Stimulated activated CD4-positive, alpha-beta T cell treated with anti-CD3 and anti-CD28 coated beads, TNF-alpha, amount 100 ng/mL, for 24 hours (primary cell): Measurements from ENCODE around the gene TUBA3E.
"Not testable (repeated sequence)": the region's sequence is repeated elsewhere in the genome, so short reads cannot be mapped to it uniquely, and the experiment has no call there.

Source experiments
- DNase-seq, 3 experiments: peaks; one replicate each; pipeline ENCODE4 v3.0.0-alpha.2; 2020; ENCODE audit warnings: low read depth in 3 of 3

TUBA3E gene

DNA sequence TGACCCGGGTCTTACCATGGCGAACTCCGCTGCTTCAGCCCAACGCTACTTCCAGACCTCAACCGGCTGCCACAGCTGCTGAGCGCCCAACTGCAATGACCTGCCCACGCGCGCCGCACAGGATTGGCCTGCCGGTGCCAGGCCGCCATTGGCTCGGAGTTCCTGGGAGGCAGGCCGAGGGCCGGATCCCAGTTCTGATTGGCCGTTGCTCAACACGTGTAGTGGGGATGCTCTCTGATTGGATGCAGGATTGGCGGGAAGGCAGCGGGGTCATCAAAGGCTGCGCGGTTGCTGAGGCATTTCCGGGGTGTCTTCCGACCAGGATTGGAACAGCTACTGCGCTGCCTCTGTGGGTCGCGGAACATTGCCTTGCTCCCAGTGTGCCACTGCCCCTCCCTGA is at the start of gene TUBA3E:
TUBA3E (minus strand) TSS at position 97 of the 400 bp plus-strand sequence; CDS start at position 18, 79 bp downstream.
- no peak for DNase-seq

DNA sequence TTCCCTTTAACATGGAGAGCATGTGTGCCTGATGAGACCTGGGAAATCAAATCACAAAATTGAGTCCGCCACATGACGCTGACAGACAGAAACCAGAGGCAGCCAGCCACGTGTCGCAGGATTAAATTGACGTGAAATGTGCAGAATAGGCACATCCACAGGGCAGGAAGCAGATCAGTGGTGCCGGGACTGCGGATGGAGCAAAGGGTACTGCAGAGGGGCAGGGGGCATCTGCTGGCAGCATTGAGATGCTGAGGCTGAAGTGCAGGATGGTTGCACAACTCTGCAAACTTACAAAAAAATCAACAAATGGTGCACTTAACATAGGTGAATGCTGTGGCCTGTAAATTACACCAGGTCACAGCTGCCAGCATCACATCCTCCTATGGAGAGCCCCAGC is 48.2 kb upstream of the TUBA3E start:
- no peak for DNase-seq

DNA sequence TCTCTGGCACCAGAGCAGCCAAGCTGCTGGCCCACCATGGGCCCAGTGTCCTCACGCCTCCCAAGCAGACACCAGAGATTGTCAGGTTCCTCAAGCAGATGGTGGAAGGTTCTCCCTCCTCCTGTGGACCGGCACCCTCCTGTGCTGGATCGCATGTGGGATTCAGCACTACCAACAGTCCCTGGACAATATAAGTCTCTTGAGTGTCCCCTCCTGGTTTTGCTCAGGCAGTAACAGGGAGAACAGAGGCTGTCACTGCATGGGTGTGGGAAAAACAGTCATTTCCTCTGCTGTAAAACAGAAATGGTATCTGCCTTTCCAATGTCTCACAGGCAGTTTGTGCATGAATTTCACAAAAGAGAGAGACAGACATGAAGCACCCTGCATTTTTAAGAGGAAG is 47.7 kb upstream of the TUBA3E start:
- DNase-seq = no peak

DNA sequence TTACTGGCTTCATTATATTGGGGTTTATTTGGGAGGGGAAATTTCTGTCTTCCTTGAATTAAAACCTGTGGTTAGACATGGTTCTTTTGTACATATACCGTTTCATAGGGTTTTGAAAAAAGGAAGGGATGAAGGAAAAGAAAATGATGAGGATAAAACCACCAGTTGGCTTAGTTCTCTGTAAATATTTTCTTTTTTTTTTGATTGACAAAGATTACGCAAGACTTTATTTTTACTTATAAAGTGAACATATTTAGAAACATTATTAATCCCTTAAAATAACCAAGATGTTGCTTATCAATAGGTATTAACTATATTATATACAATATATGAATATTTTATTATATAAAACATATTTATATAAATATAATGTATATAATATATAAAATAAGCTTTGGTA is 45.1 kb upstream of the TUBA3E start:
- no peak for DNase-seq

DNA sequence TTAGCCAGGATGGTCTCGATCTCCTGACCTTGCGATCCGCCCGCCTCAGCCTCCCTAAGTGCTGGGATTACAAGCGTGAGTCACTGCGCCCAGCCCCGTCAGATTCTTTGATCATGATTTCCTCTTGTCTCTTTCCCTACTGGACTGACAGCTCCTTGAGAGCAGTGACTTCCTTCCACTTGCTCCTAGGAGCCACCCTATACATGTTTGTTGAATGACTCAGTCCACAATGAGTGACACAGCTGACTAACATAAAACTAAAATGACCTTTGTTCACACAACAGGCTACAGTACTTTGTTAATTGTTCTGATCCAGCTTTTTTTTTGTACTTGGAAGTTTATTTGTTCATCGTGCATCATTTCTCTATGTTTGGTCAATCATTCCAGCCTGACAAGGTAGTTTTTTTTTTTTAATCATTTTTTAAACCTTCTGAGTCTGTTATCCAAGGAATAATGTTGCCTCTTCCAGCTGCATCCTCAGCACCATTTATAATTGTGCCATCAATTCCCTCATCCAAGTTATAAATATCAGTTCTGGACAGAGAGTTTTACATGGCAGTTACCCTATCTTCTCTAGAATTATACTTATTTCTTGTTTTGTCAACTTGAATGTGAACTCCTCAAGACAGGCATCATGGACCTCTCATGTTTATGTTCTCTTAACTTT is 42.9 kb upstream of the TUBA3E start:
- DNase-seq = no peak

DNA sequence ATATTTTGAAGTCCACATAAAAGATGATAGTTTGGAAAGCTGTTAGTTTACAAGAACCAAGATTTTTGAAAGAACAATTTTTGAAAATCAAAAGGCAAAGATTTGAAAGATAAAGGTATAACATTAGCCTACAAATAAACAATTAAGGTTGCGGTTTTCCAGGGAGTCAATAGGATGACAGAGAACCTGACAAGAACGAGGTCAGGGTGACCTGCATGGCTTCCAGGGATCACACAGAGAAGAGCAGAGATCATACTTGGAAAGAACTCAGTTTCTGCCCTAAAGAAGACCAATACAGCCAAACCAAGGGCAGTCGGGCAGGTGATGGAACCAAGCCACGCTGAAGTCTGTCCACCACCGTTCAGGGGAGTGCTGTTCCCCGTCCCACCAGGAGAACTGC is 41.3 kb upstream of the TUBA3E start:
- not testable (repeated sequence) for DNase-seq

DNA sequence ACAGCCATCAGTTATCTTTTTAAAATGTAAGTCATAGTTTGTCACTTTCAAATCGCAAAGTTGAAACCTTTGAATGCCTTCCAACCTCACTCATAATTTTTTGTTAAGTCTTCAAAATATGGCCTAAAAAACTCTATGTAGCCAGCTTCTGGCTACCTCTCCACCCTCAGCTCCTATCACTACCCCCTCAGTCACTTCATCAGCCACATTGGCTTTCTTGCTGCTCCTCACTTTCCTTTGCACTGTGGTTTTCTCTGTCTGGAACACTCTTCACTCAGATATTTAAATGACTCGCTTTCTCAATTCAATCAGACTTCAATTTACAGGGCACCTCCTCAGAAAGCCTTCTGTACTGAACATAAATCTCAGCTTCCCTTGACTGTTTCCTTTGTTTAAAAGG is 34.8 kb upstream of the TUBA3E start:
- not testable (repeated sequence) for DNase-seq

DNA sequence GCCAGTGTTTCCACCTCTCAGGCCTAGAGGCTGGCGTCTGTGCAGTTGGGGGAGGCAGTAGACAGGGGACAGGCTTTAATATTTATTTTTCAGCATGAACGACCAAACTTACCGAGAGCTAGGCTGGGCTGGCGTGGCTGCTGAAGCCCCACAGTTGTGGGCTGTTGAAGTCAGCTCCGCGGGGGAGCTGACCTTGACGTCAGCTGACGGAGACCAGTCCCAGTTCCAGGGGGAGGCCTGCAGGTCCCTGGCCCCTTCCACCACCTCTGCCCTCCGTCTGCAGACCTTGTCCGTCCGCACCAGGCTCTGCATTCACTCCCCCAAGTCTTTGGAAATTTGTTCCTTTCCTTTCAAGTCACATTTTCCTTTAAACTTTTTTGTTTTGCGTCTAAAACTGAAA is 33.4 kb upstream of the TUBA3E start:
- DNase-seq = no peak

DNA sequence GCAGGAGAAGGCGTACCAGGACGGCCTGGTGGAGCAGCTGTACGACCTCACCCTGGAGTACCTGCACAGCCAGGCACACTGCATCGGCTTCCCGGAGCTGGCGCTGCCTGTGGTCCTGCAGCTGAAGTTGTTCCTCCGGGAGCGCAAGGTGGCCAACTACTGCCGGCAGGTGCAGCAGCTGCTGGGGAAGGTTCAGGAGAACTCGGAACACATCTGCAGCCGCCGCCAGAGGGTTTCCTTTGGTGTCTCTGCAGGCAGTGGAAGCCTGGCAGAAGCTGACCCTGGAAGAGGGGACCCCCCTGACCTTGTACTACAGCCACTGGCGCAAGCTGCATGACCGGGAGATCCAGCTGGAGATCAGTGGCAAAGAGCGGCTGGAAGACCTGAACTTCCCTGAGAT is 32.7 kb upstream of the TUBA3E start:
- not testable (repeated sequence) for DNase-seq

DNA sequence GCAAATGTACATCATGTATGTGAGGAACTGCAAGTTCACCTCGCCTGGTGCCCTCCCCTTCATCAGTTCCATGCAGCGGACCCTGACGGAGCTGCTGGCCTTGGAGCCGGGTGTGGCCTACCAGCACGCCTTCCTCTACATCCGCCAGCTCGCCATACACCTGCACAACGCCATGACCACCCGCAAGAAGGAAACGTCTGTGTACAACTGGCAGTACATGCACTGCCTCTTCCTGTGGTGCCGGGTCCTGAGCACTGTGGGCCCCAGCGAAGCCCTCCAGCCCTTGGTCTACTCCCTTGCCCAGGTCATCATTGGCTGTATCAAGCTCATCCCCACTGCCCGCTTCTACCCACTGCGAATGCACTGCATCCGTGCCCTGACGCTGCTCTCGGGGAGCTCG is 32.1 kb upstream of the TUBA3E start:
- DNase-seq = not testable (repeated sequence)

DNA sequence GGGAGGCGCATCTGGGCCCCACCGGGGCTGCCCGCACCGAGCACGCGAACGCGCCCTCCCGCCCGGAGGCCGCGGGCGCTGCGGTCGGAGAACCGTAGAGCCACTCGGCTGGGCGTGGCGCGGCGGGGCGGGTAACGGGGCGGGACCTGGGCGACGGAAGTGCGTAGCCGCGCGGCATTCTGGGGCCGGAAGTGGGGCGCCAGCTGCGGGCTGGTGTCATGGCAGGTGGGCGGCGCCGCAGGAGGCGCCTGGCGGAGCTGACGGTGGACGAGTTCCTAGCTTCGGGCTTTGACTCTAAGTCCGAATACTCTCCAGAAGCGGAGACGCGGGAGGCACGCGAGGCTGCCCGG is 30.9 kb upstream of the TUBA3E start:
- DNase-seq = peak in 1 of 3 experiments; percentile 23

DNA sequence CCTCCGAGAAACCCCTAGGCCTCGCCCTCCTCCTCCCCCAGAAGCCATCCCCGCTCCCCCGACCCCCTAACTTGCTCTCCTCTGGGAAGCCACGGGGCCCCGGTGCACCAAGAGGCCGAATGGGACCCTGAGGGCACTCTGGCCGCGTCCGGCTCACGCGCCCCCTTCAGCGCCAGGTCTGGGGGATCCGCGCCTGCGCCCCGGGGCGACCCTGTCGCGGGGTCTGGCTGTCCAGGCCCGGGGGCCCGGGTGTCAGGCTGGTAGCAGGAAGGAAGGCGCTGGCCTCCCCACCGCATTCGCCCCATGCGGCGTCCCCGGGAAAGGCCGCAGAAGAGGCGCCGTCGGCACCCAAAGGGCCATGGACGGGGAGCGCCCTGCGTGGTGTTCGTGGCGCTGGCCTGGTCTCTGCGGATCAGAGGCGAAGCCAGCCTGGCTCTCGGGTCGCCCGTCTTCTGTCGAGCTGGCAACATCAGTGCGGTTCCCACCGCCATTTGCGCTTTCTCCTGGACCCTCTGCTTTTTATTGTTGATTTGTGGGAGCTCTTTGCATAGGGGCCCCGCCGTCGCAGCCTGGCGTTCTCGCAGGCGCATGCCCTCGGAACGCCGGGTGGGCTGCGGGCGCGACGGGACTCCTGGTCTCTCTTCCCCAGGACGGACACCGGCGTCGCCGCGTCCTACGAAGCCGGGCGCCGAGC is 30.4 kb upstream of the TUBA3E start:
- not testable (repeated sequence) for DNase-seq

DNA sequence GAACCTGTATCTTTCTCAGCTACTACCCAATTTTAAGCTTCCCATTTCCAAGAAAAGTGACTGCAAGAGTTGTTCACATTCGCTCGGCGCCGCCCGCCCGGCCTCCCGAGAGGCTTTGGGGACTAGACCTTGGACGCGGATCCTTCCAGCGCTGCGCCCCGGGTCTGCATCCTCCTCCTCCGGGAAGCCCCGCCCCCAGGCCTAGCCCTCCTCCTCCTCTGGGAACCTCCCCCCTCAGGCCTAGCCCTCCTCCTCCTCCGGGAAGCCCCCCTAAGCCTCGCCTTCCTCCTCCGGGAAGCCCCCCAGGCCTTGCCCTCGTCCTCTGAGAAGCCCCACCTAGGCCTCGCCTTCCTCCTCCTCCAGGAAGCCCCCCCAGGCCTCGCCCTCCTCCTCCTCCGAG is 29.8 kb upstream of the TUBA3E start:
- not testable (repeated sequence) for DNase-seq

DNA sequence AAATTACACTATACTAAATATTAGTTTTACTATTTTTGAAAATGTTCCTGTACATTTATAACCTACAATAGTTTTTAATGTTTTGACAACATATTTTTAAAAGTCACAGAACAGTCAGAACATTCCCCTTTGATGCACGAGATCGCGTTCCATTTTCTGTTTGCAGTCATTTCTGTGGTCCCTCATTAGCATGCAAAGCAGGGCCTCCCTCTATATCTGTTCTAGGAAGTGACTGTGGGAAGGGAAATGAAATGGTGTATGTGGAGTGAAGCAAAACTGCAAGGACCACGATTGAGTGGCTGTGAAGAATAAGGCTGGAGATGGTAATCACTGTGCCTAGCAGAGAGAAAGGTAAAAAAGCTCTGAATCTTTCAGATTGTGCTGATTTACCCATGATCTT is 24.3 kb upstream of the TUBA3E start:
- not testable (repeated sequence) for DNase-seq

DNA sequence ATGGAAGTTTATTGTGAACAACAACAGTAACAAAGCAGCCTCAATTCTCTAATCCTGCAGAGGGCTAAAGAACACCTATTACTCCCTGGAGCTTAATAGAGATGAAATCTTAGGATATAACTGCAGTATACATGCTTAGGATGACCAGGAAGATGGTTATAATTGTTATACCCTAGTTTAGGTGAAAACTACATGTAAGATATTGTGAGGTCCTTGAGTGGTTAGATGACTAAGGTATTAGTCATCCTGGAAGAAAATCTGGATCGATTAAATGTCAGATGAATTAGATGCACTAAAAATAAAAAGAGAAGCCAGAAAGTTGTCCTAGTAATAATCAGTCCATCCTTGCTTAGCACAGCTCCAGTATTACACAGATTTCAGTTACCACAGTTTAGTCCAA is 22.3 kb upstream of the TUBA3E start:
- not testable (repeated sequence) for DNase-seq

DNA sequence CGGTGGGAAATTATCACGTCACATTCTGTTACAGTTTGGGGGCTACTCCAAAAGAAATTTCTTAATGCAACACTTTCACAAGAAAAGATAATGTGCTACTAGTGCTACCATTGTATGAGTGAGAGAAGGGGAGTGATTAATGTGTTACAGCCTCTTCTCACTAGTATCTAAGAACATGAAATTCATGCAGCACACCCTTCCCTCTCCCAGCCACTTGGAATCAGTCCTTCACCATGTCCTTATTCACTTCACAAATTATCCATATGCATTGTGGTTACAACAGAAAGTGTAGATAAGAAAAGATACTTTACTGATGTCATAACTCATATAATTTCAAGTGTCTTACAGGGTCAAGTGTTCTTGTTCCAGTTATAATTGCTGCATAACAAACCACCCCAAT is 20.9 kb upstream of the TUBA3E start:
- not testable (repeated sequence) for DNase-seq

DNA sequence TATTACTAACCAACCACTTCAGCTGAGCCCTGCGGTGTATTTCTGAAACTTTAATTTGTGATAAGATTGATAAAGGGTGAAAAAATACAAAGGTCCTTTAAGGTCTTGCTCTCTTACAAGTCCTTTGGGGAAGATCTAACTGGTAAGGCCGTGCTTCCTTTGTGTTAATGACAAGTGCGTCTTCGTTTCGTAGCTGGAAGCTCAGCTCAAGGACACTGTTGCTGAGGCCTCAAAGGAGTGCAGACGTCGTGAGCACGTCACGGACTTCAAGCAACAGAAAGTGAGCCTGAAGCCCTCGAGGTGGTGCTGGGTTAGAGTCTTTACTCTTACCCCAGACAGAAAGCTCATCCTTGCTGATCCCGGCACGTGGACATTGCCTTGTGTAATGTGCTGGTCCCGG is 8.8 kb upstream of the TUBA3E start:
- not testable (repeated sequence) for DNase-seq

DNA sequence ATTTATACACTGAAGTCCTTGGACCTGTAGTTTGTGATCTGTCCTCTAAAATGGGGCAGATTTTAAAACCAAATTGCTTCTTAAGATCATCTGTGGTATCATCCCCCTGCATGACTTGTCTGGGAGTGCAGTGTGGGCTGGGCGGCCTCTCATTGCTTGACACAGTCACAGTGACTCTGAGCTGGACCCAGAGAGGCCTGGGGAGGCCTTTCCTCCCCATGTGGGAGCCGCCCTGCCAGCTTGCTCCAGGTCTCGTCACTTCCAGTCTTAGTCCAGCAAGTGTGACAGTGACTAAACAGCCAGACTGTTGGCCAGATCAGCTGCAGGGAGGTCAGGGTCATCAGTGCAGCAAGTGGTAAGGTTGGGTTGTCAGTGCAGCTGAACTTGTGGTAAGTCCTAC is 4.9 kb upstream of the TUBA3E start:
- DNase-seq = not testable (repeated sequence)

DNA sequence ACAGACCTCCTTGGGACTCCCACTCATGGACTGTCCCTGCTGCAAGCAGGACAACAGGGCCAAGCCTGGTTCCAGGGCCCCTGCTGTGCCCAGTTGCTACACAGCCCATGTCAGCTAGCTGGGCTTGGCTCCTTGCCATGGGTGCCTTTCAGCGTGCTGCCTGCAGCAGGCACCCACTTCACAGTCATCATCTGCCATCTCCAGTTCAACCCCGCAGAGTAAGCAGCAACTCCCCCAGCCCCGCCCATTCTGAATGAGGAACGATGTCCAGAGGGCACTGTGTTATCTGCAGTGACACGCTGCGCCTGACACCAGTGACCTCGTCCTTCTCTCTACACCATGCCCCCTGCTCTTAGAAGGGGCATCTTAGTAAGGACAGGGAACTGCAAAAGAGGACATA is 4.3 kb upstream of the TUBA3E start:
- DNase-seq = not testable (repeated sequence)

DNA sequence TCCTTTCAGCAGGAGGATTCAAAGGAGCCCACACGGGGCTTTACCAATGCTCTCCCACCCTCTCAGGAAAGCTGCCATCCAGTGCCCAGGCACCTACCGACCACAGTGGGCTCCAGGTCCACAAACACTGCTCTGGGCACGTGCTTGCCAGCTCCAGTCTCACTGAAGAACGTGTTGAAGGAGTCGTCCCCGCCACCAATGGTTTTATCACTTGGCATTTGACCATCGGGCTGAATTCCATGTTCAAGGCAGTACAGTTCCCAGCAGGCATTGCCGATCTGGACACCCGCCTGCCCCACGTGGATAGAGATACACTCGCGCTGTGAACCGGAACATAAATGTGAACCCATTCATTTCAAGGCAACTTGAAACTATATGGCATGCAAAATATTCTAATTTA is 2.2 kb downstream of the TUBA3E start:
- not testable (repeated sequence) for DNase-seq

DNA sequence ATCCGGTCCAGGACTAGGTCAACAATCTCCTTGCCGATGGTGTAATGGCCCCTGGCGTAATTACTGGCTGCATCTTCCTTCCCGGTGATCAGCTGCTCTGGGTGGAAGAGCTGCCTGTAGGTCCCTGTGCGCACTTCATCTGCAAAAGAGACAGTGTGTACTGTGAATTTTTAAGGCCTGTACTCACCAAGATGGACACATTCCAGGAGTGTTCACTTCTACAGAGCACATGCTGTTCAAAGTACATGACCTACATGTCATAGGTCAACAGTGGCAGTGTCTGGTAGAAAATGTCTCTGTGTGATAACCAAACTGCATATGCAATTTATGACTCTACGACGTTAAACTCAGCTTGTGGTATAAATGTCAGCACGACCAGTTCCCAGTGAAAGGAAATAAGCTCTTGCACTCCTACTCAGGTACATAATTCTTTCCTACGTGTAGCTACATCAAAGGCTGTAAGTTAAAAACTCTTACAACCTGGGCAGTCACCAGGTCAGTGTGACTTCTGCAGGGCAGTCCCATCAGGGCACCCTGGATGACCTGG is 3.1 kb downstream of the TUBA3E start:
- not testable (repeated sequence) for DNase-seq

DNA sequence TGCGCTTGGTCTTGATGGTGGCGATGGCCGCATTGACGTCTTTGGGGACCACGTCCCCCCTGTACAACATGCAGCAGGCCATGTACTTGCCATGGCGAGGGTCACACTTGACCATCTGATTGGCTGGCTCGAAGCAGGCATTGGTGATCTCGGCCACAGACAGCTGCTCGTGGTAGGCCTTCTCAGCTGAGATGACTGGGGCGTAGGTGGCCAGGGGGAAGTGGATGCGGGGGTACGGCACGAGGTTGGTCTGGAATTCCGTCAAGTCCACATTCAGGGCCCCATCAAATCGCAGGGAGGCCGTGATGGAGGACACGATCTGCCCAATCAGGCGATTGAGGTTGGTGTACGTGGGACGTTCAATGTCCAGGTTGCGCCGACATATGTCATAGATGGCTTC is 4.4 kb downstream of the TUBA3E start:
- not testable (repeated sequence) for DNase-seq

DNA sequence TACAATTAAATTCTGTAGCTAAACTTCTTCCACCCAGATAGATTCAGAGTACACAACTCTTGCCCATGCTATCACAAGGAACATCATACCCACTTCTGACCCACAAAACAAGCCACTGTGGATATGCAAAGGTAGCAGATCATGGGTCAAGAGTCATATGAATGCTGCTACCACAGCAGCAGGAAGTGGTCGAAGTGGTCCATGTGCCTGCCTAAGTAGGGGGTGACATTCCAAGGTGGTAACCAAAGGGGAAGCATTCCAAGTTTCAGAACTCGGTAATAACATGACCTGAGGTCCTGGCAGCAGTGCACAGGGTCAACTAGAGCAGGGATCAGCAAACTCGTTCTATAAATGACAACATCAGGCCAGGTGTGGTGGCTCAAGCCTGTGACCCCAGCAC is 5.8 kb downstream of the TUBA3E start:
- not testable (repeated sequence) for DNase-seq
